ENCODE data around the gene COA1.

Gene COA1

GRCh38 chr7:43766564-43766963 lies 37.2 kb upstream of the COA1 start:
- Histone ChIP-seq H3K27me3 (replicated peaks; ENCODE audit: control insufficient read depth, insufficient read depth, low read length) (no peaks in the 10 kb centered on the region), H3K4me3 (ENCODE audit: low read length) (no peak overlapping the region), H3K4me1 (ENCODE audit: control insufficient read depth, insufficient read depth, low read length) (peaks cover 18% of the 10 kb centered on the region), H3K9me3 (ENCODE audit: control insufficient read depth, low read length) (no peaks in the 10 kb centered on the region), H3K36me3 (ENCODE audit: control insufficient read depth, insufficient read depth, low read length, severe bottlenecking) (peaks cover under 1% of the 10 kb centered on the region), H3K9ac (ENCODE audit: low read length) (no peak overlapping the region)
- no peak for DNase-seq (ENCODE audit: low read depth)

DNA sequence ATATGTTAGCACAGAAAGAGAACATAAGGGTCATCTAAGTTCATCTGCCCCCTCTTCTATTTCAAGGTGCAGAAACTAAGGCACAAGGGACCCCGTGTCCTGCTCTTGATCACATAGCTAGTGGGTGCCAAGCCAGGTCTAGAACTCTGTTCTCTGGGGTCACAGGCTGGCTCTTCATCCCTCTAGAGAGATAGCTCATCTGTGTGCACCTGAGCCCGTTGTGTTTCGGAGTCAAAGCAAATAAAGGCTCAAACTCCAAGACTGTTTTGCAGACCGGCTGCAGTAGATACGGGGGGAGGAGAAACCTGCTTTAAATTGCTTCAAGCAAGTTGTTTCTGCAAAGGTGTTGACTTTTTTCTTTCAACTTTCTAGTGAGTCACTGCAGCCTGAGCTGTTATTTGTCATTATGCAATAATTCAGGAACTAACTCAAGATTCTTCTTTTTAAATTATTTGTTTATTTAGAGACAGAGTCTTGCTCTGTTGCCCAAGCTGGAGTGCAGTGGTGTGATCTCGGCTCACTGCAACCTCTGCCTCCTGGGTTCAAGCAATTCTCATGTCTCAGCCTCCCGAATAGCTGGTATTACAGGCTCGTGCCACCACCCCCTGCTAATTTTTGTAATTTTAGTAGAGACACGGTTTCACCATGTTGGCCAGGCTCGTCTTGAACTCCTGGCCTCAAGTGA lies 35.6 kb upstream of the COA1 start:
- H3K27me3 ChIP-seq (replicated peaks; ENCODE audit: control insufficient read depth, insufficient read depth, low read length), result no peaks in the 10 kb centered on the region
- H3K4me3 ChIP-seq (ENCODE audit: low read length), result no peak overlapping the region
- H3K4me1 ChIP-seq (ENCODE audit: control insufficient read depth, insufficient read depth, low read length), result peaks cover 18% of the 10 kb centered on the region
- no peaks in the 10 kb centered on the region for H3K36me3 ChIP-seq (ENCODE audit: control insufficient read depth, insufficient read depth, low read length, severe bottlenecking)
- no peaks in the 10 kb centered on the region for H3K9me3 ChIP-seq (ENCODE audit: control insufficient read depth, low read length)
- H3K9ac ChIP-seq (ENCODE audit: low read length), result no peak overlapping the region
- DNase-seq (ENCODE audit: low read depth), result peak; percentile 55

GRCh38 chr7:43764039-43764761 lies 34.9 kb upstream of the COA1 start:
- no peak overlapping the region for H3K4me3 ChIP-seq (ENCODE audit: low read length)
- H3K4me1 ChIP-seq (ENCODE audit: control insufficient read depth, insufficient read depth, low read length), result peaks cover 23% of the 10 kb centered on the region
- H3K9me3 ChIP-seq (ENCODE audit: control insufficient read depth, low read length), result no peaks in the 10 kb centered on the region
- H3K27me3 ChIP-seq (replicated peaks; ENCODE audit: control insufficient read depth, insufficient read depth, low read length), result no peaks in the 10 kb centered on the region
- no peak for DNase-seq (ENCODE audit: low read depth)
- H3K36me3 ChIP-seq (ENCODE audit: control insufficient read depth, insufficient read depth, low read length, severe bottlenecking), result no peaks in the 10 kb centered on the region
- no peak overlapping the region for H3K9ac ChIP-seq (ENCODE audit: low read length)

DNA sequence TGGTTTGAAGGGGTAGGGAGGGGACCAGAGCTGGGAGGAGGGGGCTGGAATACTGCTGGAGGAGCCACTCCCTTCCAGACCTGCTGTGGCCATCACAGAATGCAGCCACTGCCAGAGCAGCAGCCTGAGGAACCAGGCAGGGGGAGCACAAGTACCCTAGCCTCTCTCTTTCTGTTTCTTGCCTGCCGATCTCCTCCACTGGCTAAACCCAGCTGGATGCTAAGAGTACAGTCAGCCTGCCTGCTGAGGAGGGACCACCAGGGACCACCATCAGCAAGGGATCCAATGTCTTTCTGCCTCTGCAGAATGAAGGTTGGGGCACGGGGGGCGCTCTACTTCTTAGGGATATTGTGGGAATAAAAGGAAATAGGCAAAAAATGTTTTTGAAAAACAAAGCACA lies 33.9 kb upstream of the COA1 start:
- peaks cover 23% of the 10 kb centered on the region for H3K4me1 ChIP-seq (ENCODE audit: control insufficient read depth, insufficient read depth, low read length)
- H3K4me3 ChIP-seq (ENCODE audit: low read length), result no peak overlapping the region
- no peak for DNase-seq (ENCODE audit: low read depth)
- H3K36me3 ChIP-seq (ENCODE audit: control insufficient read depth, insufficient read depth, low read length, severe bottlenecking), result no peaks in the 10 kb centered on the region
- no peak overlapping the region for H3K9ac ChIP-seq (ENCODE audit: low read length)
- no peaks in the 10 kb centered on the region for H3K9me3 ChIP-seq (ENCODE audit: control insufficient read depth, low read length)
- H3K27me3 ChIP-seq (replicated peaks; ENCODE audit: control insufficient read depth, insufficient read depth, low read length), result no peaks in the 10 kb centered on the region

- Histone ChIP-seq H3K4me3 (ENCODE audit: low read length) (no peak overlapping the region), H3K9me3 (ENCODE audit: control insufficient read depth, low read length) (no peaks in the 10 kb centered on the region), H3K36me3 (ENCODE audit: control insufficient read depth, insufficient read depth, low read length, severe bottlenecking) (no peaks in the 10 kb centered on the region), H3K9ac (ENCODE audit: low read length) (no peak overlapping the region), H3K27me3 (replicated peaks; ENCODE audit: control insufficient read depth, insufficient read depth, low read length) (no peaks in the 10 kb centered on the region), H3K4me1 (ENCODE audit: control insufficient read depth, insufficient read depth, low read length) (peaks cover 26% of the 10 kb centered on the region)
- DNase-seq (ENCODE audit: low read depth), result no peak
Observed at GRCh38 chr7:43761938-43762692, 32.8 kb upstream of the COA1 start.

GRCh38 chr7:43761382-43761781 lies 32.1 kb upstream of the COA1 start:
- Histone ChIP-seq H3K4me3 (ENCODE audit: low read length) (no peak overlapping the region), H3K36me3 (ENCODE audit: control insufficient read depth, insufficient read depth, low read length, severe bottlenecking) (no peaks in the 10 kb centered on the region), H3K9ac (ENCODE audit: low read length) (no peak overlapping the region), H3K9me3 (ENCODE audit: control insufficient read depth, low read length) (no peaks in the 10 kb centered on the region), H3K4me1 (ENCODE audit: control insufficient read depth, insufficient read depth, low read length) (peaks cover 31% of the 10 kb centered on the region), H3K27me3 (replicated peaks; ENCODE audit: control insufficient read depth, insufficient read depth, low read length) (no peaks in the 10 kb centered on the region)
- no peak for DNase-seq (ENCODE audit: low read depth)

DNA sequence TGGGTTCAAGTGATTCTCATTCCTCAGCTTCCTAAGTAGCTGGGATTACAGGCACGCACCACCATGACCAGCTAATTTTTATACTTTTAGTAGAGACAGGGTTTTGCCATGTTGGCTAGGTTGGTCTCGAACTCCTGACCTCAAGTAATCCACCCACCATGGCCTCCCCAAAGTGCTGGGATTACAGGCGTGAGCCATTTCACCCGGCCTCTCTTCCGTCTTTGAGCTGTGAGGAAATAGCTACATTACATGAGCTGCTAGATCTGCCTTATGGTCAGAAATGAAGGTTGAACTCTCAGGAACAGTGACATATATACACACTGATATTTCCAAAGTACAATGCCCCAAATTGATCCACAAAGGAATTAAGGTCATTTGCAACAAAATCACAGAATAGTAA lies 31.5 kb upstream of the COA1 start:
- DNase-seq (ENCODE audit: low read depth), result no peak

GRCh38 chr7:43758822-43759683 lies 29.7 kb upstream of the COA1 start:
- H3K9ac ChIP-seq (ENCODE audit: low read length), result peak overlapping the region; percentile 92
- H3K27me3 ChIP-seq (replicated peaks; ENCODE audit: control insufficient read depth, insufficient read depth, low read length), result no peaks in the 10 kb centered on the region
- no peaks in the 10 kb centered on the region for H3K36me3 ChIP-seq (ENCODE audit: control insufficient read depth, insufficient read depth, low read length, severe bottlenecking)
- H3K4me1 ChIP-seq (ENCODE audit: control insufficient read depth, insufficient read depth, low read length), result peaks cover 21% of the 10 kb centered on the region
- peak; percentile 80 for DNase-seq (ENCODE audit: low read depth)
- H3K9me3 ChIP-seq (ENCODE audit: control insufficient read depth, low read length), result no peaks in the 10 kb centered on the region
- peak overlapping the region; percentile 91 for H3K4me3 ChIP-seq (ENCODE audit: low read length)

More for the DNA sequence above, 31.5 kb upstream of the COA1 start:
- no peaks in the 10 kb centered on the region for H3K36me3 ChIP-seq (ENCODE audit: control insufficient read depth, insufficient read depth, low read length, severe bottlenecking)
- H3K9me3 ChIP-seq (ENCODE audit: control insufficient read depth, low read length), result no peaks in the 10 kb centered on the region
- H3K9ac ChIP-seq (ENCODE audit: low read length), result no peak overlapping the region
- H3K4me1 ChIP-seq (ENCODE audit: control insufficient read depth, insufficient read depth, low read length), result peaks cover 31% of the 10 kb centered on the region
- H3K27me3 ChIP-seq (replicated peaks; ENCODE audit: control insufficient read depth, insufficient read depth, low read length), result no peaks in the 10 kb centered on the region
- no peak overlapping the region for H3K4me3 ChIP-seq (ENCODE audit: low read length)

DNA sequence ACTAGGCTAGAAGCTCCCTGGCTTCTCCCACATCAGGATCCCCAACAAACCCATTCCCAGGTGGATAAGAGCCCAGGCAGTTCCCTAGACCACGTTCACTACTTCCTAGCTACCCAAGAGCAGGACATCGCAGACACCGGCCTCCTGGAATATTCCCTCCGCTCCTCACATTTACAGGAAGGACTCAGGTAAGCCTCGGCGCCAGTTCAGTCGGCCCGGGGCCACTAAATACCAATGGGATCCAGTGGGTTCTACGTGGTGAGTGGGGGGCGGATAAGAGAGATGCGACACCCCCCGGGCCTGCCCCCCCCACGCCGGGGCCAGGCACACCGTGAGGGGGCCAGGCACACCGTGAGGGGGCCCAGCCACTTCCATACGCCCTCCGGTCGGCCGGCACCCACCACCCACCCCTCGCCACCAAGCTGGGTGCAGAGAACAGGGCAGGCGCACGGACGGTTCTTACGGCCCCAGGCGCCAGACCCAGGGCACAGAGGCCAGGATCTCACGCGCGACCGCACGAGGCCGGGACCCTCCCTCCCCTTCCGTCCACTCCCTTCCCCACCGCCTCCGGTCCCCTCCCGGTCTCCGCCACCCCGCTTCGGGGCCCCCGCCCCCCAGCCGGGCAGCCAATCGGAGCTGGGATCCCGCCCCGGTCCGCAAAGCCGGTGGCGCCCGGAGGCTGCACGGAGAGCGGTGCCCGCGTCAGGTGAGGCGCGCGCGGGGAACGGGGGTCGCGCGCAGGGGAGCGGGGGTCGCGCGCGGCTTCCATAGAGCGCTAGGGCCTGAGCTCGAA lies 28.9 kb upstream of the COA1 start, which contains the start of gene BLVRA:
Gene BLVRA, plus strand, starts transcription at position 652 of the 793 bp plus-strand sequence. CDS start 12,479 bp downstream, outside the sequence.
- H3K4me1 ChIP-seq (ENCODE audit: control insufficient read depth, insufficient read depth, low read length), result peaks cover 26% of the 10 kb centered on the region
- no peaks in the 10 kb centered on the region for H3K27me3 ChIP-seq (replicated peaks; ENCODE audit: control insufficient read depth, insufficient read depth, low read length)
- H3K9me3 ChIP-seq (ENCODE audit: control insufficient read depth, low read length), result no peaks in the 10 kb centered on the region
- peak within 1 kb of the TSS; percentile 92 for H3K9ac ChIP-seq (ENCODE audit: low read length)
- DNase-seq (ENCODE audit: low read depth), result peak; percentile 80
- no peaks in the 10 kb centered on the region for H3K36me3 ChIP-seq (ENCODE audit: control insufficient read depth, insufficient read depth, low read length, severe bottlenecking)
- peak within 1 kb of the TSS; percentile 91 for H3K4me3 ChIP-seq (ENCODE audit: low read length)

GRCh38 chr7:43757073-43757720 lies 27.9 kb upstream of the COA1 start:
- no peaks in the 10 kb centered on the region for H3K9me3 ChIP-seq (ENCODE audit: control insufficient read depth, low read length)
- no peaks in the 10 kb centered on the region for H3K27me3 ChIP-seq (replicated peaks; ENCODE audit: control insufficient read depth, insufficient read depth, low read length)
- DNase-seq (ENCODE audit: low read depth), result no peak
- no peak overlapping the region for H3K4me3 ChIP-seq (ENCODE audit: low read length)
- H3K9ac ChIP-seq (ENCODE audit: low read length), result no peak overlapping the region
- H3K36me3 ChIP-seq (ENCODE audit: control insufficient read depth, insufficient read depth, low read length, severe bottlenecking), result no peaks in the 10 kb centered on the region
- peaks cover 25% of the 10 kb centered on the region for H3K4me1 ChIP-seq (ENCODE audit: control insufficient read depth, insufficient read depth, low read length)
